GM19468 (cell line): Measurements from ENCODE around the gene CTBP2.

Source experiments
- ATAC-seq: cut with Tn5 transposase; IDR thresholded peaks from one replicate; pipeline ENCODE4 v1.9.1; 2021; ENCODE audit warnings: mild to moderate bottlenecking, moderate library complexity, moderate number of reproducible peaks; ENCODE audit not compliant: unreplicated experiment; ENCODE audit errors: extremely low read depth

CTBP2 gene

DNA sequence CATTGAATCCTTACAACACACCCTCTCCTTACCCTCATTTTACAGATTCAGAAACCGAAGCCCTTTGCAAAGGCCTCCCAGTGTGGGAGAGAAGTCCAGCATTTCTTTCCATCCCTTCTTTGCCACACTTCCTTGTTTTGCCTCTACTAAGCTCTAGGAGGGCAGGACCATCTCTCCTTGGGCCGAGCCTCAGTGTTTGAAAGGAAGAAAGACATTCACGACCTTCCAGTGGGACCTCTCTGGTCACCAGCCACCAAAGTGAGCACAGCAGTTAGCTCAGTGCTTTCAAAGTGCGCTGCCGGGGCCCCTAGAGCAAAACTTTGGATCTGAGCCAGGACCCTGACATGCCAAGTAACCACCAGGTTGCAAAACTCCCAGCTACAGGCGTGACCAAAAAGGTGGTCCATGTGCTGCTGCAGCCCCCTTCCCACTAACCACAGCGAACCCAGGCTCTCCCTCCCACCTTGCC lies 12.4 kb downstream of the CTBP2 start:
- ATAC-seq = no peak

- ATAC-seq = no peak
Measured at GRCh38 chr10:125146791-125147579, 13.4 kb downstream of the CTBP2 start.

- ATAC-seq = no peak
Measured at GRCh38 chr10:125145636-125146035, 14.7 kb downstream of the CTBP2 start.

DNA sequence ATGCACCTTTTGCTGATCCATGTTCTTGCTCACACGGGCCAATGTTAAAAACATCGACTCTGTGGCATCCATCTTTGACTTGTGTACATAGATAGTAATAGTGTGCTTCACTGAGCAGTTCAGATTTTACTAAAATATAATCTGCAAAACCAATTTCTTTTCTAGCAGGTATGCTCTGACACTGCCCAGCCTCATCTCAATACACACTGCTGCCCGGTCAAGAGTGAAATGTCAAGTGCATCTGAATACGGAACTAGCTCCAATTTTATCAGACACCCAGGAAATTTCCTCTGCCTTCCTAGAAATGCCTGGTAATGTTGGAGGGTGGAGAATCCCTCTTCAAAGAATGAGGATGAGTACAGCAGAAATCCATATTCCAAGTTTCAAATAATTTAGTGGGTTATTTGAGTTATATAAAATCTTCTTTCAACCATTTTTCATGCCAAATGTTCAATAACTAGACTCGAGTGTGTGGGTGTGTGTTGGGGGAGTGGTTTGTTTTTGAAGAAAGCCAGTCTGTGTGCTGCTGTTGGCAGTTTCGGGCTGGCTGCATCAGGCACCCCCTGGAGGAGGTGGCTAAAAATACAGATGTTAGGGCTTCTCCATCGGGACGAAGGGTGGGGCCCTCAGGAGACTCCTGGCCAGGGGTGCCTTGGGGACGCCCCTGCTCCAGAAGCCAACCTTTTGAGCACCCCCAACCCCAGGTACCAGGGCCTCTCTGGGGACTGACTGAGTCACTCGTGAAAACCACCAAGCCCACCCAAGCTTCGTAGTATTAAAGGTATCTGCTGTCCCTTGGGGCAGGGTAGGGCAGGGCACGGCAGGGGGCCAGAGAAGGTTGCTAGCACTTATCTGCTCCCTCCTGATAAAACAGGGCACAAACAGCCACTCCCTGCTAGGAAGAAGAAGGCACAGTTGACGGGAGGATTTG lies 15.4 kb downstream of the CTBP2 start:
- no peak for ATAC-seq

GRCh38 chr10:125144206-125144605 lies 16.2 kb downstream of the CTBP2 start:
- no peak for ATAC-seq

DNA sequence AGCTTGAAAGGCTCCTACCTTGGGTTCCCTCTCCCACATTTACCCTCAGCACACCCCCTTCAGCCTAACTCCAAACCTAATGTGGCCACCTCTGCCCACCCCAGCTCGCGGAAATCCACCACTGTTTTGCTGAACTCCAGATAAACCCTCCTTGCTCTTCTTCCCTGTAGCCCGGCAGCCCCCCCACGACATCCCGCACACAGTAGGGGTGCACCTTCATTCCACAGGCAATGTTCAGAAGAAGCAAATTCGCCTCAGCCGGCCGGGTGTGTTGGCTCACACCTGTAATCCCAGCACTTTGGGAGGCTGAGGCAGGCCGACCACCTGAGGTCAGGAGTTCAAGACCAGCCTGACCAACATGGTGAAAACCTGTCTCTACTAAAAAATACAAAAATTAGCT lies 17.4 kb downstream of the CTBP2 start:
- no peak for ATAC-seq

GRCh38 chr10:125141860-125142484 lies 18.4 kb downstream of the CTBP2 start:
- no peak for ATAC-seq

DNA sequence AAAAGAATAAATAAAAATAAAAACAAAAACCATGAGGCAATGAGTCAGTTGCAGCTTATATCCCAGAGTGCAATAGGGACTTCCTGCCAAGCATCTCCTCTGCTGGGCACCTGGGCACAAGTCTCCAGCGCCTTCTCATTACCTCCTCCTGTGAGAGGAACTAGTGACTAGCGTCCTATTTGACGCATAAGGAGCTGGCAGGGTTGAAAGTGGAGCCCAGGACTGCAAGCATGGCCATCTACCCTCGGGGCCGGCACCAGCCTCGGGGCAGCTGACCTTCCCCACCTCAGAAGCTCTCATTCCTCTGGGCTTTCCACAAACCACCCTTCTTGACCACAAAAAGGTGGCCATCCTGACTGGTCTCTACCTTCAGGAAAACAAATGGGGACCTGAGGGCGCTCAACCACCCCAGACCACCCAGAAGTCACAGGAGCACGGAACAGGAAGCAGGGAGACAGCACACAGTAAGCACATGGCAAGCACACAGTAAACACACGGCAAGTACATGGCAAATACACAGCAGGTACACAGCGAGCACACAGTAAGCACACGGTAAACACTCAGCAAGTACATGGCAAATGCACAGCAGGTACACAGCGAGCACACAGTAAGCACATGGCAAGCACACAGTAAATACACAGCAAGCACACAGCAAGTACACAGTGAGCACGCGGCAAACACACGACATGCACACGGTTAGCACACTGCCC lies 19.1 kb downstream of the CTBP2 start:
- ATAC-seq = no peak

DNA sequence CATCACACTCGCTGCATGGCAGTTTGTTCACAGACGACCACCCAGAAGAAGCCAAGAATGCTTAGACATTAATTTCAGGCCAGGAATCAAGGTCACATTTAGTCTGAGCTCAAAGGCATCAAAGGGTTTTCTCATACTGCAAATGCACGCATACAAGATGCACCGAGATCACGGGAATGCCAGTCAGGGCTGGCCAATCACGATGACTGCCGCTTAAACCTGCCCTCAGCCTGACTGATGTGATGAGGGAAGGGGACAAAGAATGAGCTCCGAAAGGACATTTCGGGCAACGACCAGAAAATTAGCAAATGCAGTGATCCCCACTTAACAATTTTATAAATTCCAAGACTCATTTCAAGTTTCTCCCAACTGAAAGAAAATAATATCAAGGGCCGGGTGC lies 20.2 kb downstream of the CTBP2 start:
- ATAC-seq = no peak

DNA sequence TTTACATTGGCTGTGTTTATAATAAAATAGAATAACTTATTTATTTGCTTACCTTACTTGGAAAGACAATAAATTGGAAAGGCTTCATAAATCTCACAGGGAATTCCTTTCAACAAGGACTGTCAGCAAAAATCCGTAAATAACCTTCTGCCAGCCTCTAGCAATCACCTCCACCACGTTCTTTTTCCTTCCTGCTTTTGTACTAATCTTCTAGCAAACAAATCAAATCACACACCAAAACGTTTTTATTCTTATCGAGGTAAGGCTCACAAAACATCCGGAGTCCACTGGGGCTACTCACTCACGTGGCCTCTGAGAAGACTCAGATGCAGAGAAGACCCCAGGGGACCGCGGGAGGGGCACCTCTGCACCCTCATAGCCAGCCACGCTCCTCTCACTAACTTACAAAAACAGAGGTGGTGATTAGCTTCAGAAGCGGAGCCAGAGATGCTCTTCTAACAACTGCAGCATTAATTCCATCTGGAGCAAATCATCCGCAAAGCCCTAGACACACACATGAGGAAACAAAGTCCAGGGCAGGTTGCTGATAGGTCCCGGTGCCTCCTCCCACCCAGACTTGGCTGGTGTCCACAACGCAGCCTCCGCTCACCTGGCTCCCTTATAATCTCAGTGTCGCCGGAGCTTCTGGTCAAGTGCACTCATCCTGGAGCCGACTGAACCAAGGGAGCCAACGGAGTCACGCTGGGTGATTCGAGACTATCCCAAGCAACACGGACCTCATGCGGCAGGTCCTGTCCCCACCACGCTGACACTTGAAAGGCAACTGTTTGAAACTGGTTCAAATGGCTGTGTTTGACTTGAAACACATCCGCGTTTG lies 22.5 kb downstream of the CTBP2 start:
- no peak for ATAC-seq

- ATAC-seq = no peak
Measured at GRCh38 chr10:125136087-125136486, 24.3 kb downstream of the CTBP2 start.

GRCh38 chr10:125135771-125136035 lies 24.7 kb downstream of the CTBP2 start:
- ATAC-seq = no peak

- no peak for ATAC-seq
Measured at GRCh38 chr10:125134916-125135770, 25.2 kb downstream of the CTBP2 start.

DNA sequence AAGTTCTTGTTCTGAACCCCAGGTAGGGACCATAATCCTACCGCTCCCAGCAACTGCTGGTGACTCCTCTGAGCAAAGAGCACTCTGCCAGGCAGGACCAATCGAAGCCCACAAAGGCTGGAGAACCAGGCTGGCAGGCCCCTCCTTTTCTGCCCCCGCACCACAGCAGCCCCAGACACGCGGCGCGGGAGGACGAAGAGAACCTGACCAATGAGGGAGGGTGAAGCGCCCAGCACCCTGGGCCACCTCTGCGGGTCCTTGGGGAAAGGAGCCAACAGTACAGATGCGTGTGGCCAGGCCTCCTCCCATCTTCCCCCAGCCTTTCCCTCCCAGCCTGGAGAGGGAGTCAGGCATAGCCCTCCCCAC lies 25.9 kb downstream of the CTBP2 start:
- ATAC-seq = no peak

GRCh38 chr10:125133696-125134482 lies 26.5 kb downstream of the CTBP2 start:
- no peak for ATAC-seq

- no peak for ATAC-seq
Measured at GRCh38 chr10:125132344-125132743, 28.0 kb downstream of the CTBP2 start.

DNA sequence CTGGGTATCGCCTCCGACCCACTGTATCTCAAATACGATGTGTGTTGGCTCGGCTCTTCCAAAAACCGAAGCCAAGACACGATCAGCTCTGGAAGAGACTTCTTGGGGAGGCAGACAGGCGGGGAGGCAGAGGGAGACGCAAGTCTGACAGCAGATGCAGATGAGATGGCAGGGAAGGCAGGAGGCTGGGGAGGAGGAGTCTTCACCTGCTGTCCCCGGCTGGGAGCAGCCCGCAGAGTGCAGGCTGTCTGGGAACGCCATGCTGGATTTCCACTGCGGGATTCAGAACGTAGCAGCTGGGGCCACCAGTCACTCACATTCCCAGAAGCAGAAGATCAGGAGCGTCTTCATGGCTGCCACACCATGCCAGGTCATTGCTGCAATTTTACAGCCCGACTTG lies 29.4 kb downstream of the CTBP2 start:
- no peak for ATAC-seq

GRCh38 chr10:125130260-125130659 lies 30.1 kb downstream of the CTBP2 start:
- no peak for ATAC-seq
